WI38 (cell line): ENCODE measurements around the gene BAG3.

Experiments used
- H3K4me3 ChIP-seq: 2 replicates; pipeline ENCODE4 v1.5.1; 2011; ENCODE audit warnings: low read depth, mild to moderate bottlenecking, control low read depth, low read length
- TF ChIP-seq, protein P1 (sequence below): IDR thresholded peaks from 2 replicates; pipeline ENCODE4 v1.5.1; 2012; ENCODE audit warnings: low read depth, mild to moderate bottlenecking, control low read depth, low read length

Gene BAG3

GRCh38 chr10:119625570-119626280 is 25.5 kb upstream of the BAG3 start:
- no peak overlapping the region for H3K4me3 ChIP-seq
- TF ChIP-seq, protein P1, sequence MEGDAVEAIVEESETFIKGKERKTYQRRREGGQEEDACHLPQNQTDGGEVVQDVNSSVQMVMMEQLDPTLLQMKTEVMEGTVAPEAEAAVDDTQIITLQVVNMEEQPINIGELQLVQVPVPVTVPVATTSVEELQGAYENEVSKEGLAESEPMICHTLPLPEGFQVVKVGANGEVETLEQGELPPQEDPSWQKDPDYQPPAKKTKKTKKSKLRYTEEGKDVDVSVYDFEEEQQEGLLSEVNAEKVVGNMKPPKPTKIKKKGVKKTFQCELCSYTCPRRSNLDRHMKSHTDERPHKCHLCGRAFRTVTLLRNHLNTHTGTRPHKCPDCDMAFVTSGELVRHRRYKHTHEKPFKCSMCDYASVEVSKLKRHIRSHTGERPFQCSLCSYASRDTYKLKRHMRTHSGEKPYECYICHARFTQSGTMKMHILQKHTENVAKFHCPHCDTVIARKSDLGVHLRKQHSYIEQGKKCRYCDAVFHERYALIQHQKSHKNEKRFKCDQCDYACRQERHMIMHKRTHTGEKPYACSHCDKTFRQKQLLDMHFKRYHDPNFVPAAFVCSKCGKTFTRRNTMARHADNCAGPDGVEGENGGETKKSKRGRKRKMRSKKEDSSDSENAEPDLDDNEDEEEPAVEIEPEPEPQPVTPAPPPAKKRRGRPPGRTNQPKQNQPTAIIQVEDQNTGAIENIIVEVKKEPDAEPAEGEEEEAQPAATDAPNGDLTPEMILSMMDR, result no peak

GRCh38 chr10:119630300-119630699 is 20.9 kb upstream of the BAG3 start:
- no peak overlapping the region for H3K4me3 ChIP-seq
- TF ChIP-seq, protein P1, result no peak

- H3K4me3 ChIP-seq, result no peak overlapping the region
- TF ChIP-seq, protein P1, result no peak
These were observed 17.5 kb upstream of the BAG3 start for GRCh38 chr10:119633538-119634218.

DNA sequence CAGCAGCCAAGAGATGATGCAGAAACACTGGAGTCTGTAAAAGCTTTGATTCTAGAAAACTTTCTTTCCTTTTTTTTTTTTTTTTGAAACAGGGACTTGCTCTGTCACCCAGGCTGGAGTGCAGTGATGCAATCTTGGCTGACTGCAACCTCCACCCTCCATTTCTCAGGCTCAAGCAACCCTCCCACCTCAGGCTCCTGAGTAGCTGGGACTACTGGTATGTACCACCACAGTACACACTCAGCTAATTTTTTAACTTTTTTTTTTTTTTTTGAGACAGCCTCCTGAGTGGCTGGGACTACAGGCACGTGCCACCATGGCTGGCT is 17.0 kb upstream of the BAG3 start:
- TF ChIP-seq, protein P1, result no peak
- no peak overlapping the region for H3K4me3 ChIP-seq

- H3K4me3 ChIP-seq, result no peak overlapping the region
- TF ChIP-seq, protein P1, result no peak
These were observed 13.5 kb upstream of the BAG3 start for GRCh38 chr10:119637631-119638030.

GRCh38 chr10:119638982-119639381 is 12.2 kb upstream of the BAG3 start:
- TF ChIP-seq, protein P1, result no peak

GRCh38 chr10:119640384-119640783 is 10.8 kb upstream of the BAG3 start:
- TF ChIP-seq, protein P1, result no peak
- H3K4me3 ChIP-seq, result no peak overlapping the region

More at GRCh38 chr10:119638982-119639381, 12.2 kb upstream of the BAG3 start:
- H3K4me3 ChIP-seq, result no peak overlapping the region
